DMS53 treated with DMSO at 0.1 percent for 48 hours (cell line): ENCODE data around the gene PCK1.
"Not testable (repeated sequence)": the region's sequence is repeated elsewhere in the genome, so short reads cannot be mapped to it uniquely, and the experiment has no call there.

Experiments
- DNase-seq: peaks from one replicate; lab custom pipeline; 2025; ENCODE audit not compliant: unreplicated experiment; lab: John Stamatoyannopoulos, UW

Gene PCK1

DNA sequence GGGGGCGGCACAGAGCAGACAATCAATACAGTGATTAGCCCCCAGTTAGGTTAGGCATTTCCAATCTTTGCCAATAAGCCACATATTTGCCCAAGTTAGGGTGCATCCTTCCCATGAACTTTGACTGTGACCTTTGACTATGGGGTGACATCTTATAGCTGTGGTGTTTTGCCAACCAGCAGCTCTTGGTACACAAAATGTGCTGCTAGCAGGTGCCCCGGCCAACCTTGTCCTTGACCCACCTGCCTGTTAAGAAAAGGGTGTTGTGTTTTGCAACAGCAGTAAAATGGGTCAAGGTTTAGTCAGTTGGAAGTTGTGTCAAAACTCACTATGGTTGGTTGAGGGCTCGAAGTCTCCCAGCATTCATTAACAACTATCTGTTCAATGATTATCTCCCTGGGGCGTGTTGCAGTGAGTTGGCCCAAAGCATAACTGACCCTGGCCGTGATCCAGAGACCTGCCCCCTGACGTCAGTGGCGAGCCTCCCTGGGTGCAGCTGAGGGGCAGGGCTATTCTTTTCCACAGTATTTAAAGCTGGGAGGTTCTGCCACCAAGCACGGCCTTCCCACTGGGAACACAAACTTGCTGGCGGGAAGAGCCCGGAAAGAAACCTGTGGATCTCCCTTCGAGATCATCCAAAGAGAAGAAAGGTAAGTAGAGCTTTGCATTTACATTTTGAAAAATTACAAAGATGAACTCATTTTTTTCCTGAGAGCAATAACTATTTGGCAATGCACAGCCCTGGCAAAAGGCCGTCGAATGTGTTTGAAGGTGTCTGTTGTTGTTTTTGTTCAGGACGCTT, at the start of gene PCK1:
Gene PCK1, plus strand, starts transcription at position 557 of the 802 bp plus-strand sequence. CDS start 302 bp downstream, outside the sequence.
- DNase-seq: no peak

DNA sequence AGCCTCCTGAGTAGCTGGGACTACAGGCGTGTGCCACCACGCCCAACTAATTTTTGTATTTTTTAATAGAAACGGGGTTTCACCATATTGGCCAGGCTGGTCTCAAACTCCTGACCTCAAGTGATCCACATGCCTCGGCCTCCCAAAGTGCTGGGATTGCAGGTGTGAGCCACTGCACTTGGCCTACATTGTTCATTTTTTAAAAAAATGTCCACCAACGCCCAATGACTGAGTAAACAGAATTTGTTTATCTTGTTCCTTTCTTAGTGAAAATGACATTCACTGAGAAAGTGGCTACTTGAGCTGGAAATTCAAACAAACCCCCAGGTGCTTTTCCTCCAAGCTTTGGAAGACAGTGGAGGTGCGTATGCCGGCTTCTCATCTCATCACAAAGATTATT, 49.2 kb upstream of the PCK1 start:
- DNase-seq: not testable (repeated sequence)

DNA sequence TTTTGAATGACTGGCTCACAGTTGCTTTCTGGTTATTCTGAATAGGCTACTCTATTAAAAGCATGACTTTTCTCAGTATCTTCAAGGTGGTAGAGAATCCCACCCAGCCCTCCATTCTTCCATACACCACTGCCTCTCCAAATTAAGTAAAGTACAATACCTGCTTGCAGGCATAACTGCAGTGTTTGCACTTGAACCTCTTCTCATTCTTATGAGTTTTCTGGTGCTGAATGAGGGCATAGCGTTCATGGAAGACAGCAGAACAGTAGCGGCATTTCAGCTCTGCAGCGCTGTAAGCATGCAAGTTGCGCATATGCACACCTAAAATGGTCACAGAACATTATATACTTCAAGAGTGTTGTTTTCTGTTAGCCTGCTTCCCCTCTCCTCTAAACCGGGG, 48.5 kb upstream of the PCK1 start:
- DNase-seq: no peak

DNA sequence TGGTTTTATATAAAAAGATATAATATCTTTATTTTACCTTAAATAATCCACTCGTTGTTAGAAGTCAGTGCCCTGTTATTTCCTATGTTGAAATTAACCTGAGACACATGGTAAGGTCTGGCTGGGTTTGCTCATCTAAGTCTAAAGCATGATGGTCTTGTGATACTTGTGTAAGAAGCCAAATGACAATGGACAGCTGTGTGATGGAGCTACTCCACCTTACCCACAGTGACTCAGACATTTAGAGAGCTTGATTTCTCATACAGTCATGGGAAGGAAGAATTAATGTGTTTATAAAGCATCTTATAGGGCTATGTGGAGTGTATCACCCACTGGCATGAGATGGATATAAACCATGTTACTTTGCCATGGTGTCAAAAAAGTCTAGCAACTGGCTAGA, 47.7 kb upstream of the PCK1 start:
- DNase-seq: no peak

DNA sequence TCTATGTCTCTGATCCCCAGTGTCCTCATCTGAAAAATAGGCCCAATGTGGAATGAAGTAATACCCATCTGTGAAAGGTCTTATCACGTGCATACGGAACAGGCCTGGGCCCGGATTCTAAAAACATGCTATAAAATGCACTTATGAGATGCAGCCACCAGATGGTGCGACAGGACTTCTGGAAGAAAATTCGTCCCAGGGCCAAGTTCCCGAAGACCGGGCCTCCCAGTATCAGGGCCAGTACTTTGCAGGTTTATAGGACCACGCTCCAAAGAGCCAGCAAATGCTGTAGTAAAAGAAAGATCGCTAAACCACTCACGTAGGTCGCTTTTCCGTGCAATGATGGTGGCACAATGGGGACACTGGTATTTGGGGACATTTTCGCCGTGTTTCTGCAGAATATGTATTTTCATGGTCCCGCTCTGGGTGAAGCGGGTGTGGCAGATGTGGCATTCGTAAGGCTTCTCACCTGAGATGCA, 46.6 kb upstream of the PCK1 start:
- peak; percentile 16 for DNase-seq

DNA sequence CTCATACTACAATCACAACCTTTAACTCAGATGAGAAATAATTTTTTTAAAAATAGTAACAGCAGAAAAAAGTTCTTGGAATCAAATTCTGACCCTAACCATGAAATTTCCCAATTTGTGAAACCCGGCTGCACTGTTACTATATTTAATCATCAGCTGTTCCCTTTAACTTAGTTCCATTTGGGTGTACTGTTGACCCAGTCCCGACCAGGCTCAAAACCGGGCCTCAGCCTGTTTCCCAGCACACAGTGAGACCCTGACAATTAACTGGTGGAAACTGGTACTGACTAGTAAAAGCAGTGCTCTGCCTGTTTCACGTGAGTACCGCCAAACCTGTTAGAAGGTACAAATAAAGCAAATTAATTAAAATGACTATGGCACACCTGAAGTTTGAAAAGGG, 43.0 kb upstream of the PCK1 start:
- no peak for DNase-seq

DNA sequence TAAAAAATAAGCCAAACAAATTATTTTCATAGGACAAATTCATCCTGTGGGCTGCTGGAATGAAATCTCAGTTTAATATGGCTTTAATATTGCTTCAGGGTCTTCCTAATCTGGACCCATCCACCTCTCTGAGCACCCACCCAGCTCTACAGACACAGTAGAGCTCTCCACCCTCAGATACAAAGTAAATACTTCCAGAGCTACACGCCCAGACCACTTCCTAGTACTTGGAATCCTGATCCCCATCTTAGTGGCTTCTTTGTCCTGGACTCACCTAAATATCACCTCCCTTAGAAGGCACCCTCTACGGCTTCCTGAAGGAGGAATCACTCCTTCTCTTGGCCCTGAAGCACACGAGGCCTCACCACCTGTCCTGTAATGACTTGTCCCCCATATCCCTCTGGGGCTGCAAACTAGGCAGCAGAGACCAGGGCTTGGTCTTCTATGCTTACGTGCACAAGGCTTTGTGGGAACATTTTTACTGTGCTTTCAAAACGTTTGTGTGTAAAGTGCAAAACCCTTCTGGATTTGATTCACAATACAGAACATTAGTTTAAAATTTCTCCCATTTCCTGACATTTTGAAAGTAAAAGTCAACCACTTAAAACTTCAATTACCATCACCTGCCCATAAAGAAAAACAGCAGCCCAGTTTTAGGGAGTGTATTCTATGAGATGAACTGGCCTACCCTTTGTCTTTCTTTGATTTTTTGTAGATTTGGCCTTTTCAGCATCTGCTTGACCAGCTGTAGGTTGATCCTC, 38.4 kb upstream of the PCK1 start:
- no peak for DNase-seq

DNA sequence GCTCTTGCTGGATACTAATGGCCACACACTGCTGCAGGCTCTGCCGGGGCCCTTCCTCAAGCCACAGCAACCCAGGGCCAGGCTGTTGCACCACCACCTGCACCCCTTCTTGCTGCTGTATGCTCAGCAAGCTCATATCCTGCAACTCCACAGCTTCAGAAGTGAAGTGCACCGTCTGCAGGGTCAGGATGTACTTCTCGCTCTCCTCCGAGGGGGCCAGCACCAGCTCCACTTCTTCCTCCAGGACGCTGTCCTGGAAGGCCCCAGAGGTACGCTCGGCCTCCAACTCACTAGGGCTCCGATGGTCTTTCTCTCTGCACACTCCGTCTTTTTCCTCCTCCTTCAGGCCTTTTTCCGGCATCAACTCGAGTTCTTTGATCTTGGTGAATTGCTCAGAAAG, 37.1 kb upstream of the PCK1 start:
- no peak for DNase-seq

DNA sequence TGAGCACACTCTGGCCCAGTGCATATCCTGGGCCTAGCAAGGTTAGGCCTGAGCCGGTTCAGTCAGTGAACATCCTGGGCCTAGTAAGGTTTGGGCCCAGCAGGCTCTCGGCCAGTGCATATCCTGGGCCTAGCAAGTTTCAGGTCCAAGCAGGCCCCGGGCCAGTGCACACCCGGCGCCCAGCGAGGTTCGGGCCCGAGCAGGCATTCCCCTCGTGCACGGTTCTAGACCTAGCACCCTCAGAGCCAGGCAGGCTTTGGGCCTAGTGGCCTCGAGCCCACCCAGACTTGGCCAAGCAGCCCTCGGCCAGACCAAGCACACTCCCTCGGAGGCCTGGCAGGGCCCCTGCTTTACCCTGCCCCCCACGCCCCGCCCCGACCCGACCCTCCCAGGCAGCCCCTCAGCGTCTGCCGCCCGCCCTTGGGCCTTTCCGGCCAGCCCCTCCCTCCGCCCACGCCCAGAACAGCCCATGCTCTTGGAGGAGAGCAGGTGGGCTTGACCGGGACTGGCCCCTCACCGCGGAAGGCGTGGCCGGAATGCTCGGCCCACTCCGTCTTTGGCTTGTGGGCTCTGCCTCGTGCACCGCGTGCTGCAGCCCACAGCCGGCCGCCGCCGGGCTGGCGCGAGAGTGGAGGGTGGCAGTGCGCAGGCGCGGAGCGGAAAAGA, 36.3 kb upstream of the PCK1 start, which contains the start of gene CTCFL:
Gene CTCFL, minus strand, starts transcription at position 630 of the 666 bp plus-strand sequence. CDS start 935 bp downstream, outside the sequence.
- DNase-seq: no peak

DNA sequence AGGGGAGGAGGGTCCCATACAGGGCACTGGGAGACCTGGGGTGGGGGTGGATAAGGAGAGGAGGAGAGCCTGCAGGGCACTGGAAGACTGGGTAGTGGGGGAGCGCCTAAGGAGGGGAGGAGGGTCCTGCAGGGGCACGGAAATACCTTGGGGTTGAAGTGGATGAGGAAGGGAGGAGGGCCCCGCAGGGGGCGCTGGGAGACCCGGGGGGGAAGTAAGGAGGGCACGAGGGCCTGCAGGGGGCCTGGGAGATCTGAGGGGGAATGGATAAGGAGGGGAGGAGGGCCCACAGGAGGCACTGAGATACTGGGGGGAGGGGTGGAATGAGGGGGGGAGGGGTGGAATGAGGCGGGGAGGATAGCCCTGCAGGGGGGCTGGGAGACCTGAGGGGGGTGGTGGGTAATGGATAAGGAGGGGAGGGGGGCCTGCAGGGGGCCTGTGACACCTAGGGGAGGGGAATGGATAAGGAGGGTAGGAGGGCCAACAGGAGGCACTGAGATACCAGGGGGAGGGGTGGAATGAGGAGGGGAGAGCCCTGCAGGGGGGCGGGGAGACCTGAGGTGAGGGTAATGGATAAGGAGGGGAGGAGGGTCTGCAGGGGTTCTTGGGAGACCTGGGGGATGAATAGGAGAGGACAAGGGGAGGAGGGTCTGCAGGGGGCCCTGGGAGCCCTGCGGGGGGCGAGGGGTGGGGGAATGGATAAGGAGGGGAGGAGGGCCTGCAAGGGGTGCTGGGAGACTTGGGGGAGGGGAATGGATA, 35.4 kb upstream of the PCK1 start:
- no peak for DNase-seq

DNA sequence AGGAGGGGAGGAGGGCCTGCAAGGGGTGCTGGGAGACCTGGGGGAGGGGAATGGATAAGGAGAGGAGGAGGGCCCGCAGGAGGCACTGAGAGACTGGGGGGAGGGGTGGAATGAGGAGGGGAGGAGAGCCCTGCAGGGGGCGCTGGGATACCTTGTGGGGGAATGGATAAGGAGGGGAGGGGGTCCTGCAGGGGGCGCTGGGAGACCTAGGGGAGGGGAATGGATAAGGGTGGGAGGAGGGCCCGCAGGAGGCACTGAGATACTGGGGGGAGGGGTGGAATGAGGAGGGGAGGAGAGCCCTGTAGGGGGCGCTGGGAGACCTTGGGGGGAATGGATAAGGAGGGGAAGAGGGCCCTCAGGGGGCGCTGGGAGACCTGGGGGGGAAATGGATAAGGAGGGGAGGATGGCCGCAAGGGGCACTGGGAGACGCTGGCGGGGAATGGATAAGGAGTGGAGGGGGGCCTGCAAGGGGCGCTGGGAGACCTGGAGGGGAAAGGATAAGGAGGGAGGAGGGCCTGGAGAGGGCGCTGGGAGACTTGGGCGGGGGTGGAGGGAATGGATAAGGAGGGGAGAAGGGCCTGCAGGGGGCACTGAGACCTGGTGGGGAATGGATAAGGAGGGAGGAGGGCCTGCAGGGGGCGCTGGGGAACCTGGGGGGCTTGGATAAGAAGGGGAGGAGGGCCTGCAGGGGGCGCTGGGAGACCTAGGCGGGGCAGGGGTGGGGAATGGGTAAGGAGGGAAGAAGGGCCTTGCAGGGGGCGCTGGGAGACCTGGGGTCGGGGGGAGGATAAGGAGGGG, 34.6 kb upstream of the PCK1 start:
- no peak for DNase-seq

DNA sequence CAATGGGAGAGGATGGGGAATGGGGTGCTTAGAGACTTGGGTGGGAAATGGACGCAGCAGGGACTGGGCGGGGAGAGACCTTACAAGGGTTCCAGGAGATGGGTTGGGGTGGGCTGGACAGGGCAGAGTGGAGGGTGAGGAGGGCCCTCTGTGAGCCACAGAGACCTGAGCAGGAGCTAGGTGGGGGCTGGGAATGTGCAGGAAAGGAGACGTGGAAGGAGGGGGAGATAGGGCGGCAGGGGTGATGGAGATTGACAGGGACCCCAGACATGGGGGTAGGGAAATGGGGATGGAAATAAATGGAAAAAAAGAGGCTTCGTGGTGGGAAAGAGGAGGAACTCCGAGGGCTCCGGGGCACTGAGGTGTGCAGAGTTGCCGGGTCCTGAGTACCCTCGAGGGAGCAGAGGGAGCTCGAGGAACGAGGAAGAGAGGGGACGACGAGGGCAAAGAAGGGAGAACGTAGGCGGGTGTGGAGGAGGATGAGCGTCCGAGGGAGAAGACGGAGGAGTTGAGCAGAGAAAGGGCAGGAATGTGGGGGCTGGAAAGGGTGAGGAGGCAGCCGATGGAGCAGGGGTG, 33.9 kb upstream of the PCK1 start:
- no peak for DNase-seq

DNA sequence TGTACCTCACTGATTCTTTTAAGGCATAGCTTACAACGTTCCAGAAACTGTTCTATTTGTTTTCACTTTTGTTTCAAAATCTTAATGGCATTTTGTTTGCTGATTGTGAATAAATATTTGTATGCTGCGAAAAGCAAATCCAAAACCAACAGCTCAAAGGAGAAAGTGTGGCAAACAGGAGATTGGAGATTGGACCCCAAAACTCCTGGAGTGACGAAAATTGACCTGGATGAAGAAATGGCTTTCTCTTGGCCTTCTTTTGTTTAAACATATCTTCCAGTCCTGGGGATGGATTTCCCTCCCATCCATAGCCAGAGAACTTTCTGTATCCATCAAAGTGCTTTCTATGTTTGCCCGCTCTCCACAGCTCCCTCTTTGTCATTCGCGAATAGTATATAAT, 33.2 kb upstream of the PCK1 start:
- DNase-seq: no peak

DNA sequence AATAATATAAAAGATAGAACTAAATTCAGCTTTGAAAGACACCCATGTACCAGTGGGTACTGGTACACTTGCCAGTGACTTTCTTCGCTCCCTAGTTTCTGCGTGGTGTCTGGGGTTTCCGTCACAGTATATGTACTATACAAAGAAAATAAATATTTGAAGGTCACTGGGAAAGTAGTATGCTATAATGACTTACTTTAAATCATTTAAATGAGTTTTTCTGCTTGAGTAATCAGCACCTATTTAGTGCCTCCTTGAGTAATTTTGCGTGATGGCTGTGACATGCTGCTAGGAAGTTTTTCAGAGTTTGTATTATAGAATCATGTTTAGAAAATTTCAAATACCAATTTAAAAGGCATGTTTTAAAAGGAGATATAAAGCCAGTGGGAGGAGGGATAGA, 32.8 kb upstream of the PCK1 start:
- no peak for DNase-seq

DNA sequence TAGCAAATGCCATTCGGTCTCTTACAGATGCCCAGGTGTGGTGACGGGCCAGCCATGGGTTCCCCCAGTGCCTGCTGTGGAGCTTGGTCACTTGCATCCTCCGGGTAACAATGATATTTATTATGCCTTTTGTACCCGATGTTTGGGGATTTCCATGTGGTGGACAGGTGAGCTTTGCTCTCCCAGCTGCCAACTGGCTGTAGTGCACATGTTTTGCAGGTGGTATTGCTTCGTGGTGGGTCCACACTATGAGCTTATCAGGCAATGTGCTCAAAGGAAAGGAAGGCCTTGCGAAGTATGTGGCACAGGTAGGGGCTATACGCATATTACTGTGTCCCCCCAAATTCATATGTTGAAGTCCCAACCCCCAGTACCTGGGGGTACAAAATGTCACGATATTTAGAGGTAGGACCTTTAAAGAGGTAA, 31.7 kb upstream of the PCK1 start:
- DNase-seq: no peak

DNA sequence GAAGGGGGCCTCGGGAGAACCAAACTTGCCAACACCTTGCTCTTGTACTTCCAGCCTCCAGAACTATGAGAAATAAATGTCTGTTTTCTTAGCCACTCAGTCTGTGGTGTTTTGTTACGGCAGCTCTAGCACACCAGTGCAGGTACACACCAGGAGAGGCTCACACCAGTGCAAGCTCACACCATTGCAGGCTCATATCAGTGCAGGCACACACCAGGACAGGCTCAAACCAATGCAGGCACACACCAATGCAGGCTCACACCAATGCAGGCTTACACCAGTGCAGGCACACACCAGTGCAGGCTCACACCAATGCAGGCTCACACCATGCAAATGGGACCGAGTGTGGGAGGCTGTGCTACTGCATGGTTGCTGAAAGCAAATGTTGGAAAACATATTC, 31.1 kb upstream of the PCK1 start:
- no peak for DNase-seq

DNA sequence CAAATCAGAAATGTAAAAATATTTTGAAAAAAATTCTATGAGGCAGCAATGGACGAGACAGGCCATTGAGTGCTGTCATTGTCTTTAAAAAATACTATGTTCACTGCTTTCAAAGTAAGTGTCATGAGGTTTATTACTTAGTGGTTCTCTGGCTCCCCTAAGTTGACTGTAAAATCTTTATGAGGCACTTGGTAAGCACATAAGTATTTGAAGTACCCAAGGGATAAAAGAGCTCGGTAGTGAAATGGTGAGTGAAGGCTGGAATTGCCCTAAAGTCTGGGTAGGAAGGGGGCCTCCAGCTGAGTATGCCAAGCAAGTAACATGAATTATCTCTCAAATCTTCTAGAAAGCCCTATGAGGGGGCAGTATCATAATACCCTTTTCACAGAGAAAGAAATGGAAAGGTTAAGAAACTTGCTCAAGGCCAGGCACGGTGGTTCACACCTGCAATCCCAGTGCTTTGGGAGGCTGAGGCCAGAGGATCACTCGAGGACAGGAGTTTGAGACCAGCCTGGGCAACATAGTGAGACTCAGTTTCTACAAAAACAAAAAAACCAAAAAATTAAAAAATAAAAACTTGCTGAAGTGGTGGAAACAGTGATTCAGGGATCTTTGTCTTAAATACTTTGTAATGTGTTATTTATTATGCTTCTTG, 30.5 kb upstream of the PCK1 start:
- no peak for DNase-seq

DNA sequence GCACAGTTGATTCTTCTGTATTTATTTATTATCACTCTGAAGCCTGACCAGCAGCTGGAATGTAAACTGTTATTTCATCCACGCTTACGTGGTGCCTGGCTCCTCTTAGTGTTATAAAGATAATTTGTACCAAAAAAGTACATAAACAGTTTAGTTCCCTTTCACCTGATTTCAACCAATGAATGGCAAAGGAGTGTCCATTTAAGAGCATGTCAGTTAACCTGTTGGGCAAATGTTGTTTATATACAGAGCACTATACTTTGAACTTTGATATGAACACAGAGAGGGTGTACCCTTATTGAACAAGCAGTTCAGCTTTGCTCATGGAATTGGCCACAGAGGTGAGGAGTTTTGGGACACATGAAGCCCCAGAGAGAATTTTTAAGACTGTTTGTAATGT, 28.8 kb upstream of the PCK1 start:
- DNase-seq: no peak

DNA sequence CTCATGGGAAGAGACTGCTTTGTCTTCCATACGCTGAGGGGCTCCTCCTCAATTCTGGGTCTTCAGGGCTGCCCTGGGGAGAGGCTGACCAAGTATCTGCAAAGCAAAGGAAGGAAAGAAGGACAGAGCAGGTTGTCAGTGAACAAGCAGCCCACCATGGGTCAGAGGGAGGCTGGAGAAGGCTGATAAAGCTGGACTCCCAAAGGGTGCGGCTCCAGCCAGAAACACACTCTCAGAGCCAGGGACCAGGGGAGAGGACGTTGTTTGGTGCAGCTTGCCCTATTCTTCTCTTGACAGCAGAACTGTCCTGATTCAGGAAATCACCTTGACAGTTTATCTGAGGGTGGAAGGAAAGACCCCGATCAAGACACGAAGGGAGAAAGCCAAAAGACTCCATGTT, 25.6 kb upstream of the PCK1 start:
- no peak for DNase-seq
